Activated naive CD4-positive, alpha-beta T cell treated with anti-CD3 and anti-CD28 coated beads, Interleukin-2, amount 50 U/mL, for 24 hours (primary cell): ENCODE measurements around the gene COG1.

Experiments used
- H3K27ac Mint-ChIP-seq: one replicate; pipeline ENCODE4 v1.8.0; 2021; ENCODE audit warnings: mild to moderate bottlenecking, mixed read lengths
- H3K27me3 Mint-ChIP-seq: one replicate; pipeline ENCODE4 v1.8.0; 2021; ENCODE audit warnings: mixed read lengths
- H3K36me3 Mint-ChIP-seq: one replicate; pipeline ENCODE4 v1.8.0; 2021; ENCODE audit warnings: mixed read lengths
- H3K4me1 Mint-ChIP-seq: one replicate; pipeline ENCODE4 v1.8.0; 2021; ENCODE audit warnings: mixed read lengths
- H3K4me3 Mint-ChIP-seq: one replicate; pipeline ENCODE4 v1.8.0; 2021; ENCODE audit warnings: mild to moderate bottlenecking, mixed read lengths
- H3K9me3 Mint-ChIP-seq: one replicate; pipeline ENCODE4 v1.8.0; 2021; ENCODE audit warnings: mixed read lengths

Gene COG1

DNA sequence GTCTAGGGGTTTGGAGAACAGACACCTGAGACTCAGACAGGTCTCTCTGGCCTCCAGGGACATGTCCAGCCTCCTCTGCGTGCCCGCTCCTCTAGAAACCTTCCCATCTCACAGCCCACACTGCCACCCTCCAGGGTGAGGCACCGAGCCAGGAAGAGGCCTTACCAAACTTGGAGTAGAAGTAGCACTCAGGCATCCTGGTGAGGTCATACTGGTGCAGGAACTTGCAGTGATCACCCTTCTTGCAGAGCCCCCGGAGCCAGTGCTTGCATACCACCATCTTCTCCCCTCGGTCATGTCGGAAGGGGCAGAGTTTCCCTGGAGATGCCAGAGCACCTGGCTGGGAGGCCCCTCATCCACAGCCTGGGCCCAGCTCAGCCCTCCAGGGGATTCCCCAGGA is 64.7 kb downstream of the COG1 start:
- Mint-ChIP-seq H3K4me1 (no peaks in the 10 kb centered on the region), H3K9me3 (no peaks in the 10 kb centered on the region), H3K4me3 (no peak overlapping the region), H3K36me3 (no peaks in the 10 kb centered on the region), H3K27me3 (no peaks in the 10 kb centered on the region), H3K27ac (no peak overlapping the region)
